CD4-positive, alpha-beta T cell treated with Interferon alpha-2 for 1 hour (primary cell): ENCODE data around the gene PLA2G6.

Experiments
- DNase-seq, 2 donors: peaks; one replicate each; pipeline ENCODE4 v3.0.0-alpha.2; 2020 to 2022

Gene PLA2G6

DNA sequence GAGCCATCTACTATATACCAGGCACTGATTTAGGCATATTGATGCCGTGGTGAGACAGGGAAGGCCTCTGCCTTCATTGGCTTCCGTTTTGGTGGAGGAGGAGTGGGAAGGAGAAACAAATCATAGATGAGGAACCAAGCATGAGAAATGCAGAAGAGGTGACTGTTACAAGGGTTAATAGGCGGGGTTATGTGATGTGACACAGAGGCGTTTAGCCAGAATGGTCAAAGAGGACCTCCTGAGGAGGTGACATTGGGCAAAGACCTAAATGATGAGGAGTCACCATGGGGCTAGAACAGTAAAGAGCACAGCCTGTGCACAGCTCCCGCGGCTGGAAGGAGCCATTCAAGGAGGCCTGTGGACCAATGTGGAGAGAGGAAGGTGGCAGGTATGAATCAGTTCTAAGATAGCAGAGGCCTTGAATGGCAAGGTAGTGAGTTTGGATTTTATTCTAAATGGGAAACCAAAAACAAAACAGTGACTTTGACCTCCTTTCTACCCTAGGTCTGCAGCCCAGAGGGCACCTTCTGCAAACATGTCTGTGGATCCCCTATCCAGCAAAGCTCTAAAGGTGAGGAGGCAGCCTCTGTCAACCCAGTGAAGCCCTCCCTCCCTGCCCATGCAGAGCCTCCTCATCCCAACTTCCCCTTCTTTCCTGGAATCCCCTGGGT is 31.8 kb upstream of the PLA2G6 start:
- peak in 1 of 2 donors; percentile 17 for DNase-seq

DNA sequence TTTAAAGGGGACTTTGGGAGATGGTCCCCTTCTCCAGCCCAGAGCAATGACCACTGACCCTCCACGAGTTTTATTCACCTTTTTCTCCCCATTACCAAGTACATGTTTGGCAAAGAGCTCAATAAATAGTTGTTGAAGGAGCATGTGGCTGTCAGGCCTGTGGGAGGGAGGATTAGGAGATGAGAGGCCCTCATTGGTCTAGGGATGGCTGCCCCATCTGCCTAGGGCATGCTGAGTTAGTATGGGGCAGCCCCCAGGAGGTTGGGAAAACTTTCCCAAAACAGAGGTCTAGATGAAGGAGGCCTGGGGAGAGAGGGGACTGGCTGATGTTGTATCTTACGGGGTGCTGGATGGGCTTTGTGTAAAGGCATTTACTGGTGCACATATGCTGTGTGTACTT is 30.8 kb upstream of the PLA2G6 start:
- DNase-seq, result no peak

DNA sequence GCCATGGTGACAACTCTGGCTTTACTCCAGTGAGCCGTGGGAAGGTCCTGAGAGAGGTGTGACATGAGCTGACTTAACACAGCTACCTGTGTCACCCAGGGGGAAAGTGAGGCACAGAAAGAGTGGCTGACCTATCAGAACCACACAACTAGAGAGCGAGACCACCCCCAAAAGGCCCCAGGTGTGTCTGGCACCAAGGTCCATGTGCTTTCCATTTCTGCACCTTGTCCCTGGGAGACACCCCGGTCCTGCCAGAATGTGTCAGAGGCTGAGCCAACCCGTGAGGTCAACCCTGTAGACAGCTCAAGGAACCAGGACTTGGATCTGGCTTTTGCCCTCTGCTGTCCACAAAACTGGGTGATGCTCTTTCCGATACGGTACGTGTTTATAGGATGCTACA is 29.9 kb upstream of the PLA2G6 start:
- no peak for DNase-seq

DNA sequence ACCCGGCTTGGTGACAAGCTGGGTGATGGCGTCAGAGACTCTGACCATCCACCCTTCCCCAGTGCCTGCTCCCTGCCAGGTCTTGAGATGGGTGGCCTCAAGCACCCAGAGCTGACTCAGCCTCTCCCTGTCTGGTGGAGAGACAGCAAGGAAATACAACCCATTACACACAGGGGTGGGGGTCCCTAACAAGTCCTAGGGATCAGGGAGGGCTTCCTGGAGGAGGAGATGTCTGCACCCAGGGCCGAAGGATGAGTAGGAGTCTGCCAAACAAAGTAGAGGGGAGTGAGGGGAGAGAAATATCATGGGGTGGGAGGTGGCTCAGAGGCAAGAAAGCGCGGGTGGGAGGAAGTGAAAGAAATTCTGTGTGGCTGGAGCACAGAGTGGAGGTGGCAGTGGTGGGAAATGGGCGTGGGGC is 26.9 kb upstream of the PLA2G6 start:
- no peak for DNase-seq

DNA sequence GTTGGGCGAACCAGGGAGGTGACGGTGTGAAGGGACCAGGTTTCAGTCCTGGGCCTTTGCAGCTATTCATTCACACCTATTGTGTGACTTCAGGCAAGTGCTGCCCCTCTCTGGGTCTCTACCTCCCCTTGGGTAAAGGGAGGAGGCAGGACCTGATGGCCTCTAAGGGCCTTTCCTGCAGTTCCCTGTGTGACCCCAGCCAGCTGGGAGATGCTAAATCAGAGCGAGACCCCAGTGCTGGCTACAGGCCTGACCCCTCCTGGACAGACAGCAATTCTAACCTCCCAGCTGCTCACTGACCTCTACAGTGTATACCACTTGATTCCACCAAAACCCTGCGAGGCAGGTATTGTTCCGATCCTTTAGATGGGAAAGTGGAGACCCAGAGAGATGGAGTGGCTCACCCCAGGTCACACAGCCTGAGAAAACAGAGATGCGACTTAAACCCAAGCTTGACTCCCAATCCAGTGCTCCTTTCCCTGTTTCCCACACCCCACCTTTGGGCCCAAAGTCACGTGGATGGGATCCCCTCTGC is 26.3 kb upstream of the PLA2G6 start:
- no peak for DNase-seq

DNA sequence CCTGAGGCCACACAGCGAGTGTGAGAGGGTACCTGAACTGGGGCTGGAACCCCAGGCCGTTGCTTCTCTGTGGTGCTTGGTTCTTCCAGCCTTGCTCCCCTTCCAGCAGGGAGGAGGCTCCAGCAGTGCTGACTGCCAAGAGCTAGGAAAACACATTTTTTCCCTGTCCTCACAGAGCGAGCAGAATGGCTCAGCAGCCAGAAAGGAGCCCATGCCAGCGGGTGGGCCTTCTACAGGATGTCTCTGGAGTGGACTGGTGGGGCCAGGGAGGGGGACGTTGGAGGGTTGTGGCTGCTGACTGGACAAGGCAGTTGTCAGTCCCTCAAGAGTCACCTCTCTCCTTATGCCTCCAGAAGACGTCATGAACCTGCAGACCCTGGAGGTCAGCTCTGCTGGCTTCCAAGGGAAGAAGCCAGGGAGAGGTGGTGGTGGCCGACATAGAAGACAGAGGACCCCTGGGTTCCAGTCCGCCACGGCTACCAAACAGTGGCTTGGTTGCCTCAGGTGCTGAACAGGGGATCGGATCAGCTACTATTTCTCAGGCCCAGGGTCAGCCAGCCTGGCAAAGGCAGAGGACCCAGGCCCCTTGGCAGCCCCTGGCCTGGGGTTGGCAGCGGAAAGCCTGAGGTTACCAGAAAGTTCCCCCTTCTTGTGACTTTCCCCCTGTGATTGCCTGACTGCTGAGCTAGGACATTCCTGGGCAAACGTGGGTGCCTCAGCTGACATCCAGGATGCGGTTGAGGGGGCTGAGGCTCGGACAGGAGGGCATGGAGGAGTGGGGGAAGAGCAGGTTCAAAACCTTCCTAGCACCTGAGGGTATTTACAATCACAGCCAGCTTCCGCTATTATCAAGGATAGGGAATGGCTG is 23.9 kb upstream of the PLA2G6 start:
- no peak for DNase-seq

DNA sequence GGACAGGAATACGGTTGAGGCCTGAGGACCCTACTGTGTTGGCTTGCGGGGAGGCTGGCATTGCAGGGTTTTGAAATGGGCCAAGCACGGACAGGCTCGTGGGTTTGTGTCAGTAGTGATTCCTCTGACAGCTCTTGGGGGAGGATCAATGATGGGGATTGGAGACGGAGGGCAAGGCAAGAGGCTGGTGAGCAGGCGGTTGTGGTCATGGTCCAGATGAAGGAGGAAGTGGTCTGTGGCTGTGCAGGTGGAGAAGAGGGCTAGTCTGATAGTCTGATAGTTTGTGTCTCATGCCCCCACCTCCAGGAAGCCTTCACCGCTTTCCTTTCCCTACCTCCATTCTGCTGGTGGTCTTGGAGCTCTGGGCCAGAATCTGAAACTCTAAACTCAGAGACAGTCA is 23.2 kb upstream of the PLA2G6 start:
- DNase-seq, result peak; percentile 48 to 55

DNA sequence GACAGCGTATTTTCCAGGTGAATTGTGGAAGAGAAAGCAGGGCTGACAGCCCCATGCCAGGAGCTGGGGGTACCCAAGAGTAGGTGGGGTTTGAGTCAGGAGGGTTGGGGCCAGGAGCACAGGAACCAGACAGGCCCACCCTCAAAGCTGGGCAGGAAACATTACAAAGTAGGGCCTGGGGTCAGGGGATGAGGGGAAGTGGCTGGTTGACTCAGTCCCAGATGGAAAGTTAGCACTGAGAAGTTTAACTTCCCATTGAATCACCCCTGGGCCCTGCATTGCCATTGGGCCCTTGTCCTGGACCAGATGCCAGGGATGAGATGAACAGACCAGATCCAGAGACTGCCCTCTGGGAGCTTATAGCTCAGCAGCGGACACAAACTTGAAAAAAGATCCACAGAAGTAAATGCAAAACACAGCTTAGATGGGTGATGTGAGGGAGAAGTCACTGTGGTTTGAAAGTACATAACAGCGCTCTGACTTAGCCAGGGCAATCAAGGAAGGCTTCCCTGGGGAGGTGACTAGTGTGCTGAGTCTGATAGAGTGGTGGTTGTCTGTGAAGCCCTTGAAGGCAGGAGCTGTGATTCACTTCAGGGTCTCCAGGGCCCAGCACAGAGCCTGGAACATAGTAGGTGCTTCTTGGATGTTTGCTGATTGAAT is 22.4 kb upstream of the PLA2G6 start:
- DNase-seq, result no peak

DNA sequence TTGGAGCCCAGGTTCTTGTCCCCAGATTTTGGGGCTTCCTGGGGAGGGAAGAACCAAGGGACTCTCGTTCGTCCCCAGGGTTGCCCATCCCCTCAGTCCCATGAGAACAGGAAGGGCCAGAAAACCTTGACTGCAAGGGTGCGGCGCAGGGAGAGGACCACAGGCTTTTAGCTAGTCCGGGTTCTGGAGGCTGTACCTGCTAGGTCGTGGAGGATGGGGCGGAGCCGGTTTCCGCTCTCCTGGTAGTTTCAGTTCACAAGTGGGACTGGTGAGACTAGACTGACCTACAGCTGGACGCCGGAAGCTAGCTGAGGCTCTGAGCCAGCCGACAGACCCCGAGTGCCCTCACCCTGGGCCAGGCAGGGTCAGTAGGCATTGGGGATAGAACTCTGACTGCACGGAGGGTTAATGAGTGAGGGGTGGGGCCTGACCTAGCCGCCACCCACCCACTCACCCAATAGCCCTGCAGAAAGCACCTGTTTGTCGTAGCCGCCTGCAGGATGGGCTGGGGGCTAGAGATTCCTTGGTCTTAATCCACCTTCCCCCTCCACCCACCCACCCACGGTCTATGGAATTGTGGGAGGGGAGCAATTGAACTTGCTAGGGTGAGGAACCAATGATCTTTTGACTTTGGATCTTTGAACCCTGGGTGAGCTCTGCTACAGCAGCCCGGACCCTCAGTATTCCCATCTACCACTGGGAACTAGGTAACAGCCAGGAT is 21.6 kb upstream of the PLA2G6 start:
- DNase-seq, result peak; percentile 45 to 62

DNA sequence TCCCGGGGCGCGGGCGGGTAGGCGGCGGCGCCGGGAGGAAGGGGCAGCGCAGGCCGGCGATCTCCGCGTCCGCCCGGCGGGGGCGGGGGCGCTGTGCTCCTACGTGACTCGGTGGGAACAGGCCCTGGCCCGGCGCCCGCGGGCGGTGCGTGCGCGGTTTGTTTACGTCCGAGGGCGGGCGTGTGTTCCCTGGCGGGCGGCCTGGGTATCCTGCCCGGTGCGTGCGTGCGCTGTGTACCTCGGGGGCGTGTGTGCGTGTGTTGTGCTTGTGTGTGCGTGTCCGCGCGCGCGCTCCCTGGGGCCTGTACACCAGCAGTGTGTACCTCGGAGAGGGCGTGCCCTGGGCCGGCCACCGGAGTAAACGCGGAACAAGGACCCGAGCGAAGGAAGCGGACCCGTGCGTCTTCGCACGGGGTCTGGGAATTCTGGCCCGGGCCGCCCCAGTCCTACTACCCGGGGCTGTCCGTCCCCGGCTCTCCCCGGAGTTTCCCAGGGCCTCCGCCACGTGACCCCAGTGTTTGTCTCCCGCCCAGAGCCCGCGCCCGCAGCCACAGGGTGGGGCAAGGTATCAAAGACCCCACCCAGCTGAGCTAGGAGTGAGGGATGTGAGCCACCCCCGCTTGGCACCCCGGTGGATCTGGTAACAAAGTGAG is 20.9 kb upstream of the PLA2G6 start:
- DNase-seq, result peak; percentile 64 to 78

DNA sequence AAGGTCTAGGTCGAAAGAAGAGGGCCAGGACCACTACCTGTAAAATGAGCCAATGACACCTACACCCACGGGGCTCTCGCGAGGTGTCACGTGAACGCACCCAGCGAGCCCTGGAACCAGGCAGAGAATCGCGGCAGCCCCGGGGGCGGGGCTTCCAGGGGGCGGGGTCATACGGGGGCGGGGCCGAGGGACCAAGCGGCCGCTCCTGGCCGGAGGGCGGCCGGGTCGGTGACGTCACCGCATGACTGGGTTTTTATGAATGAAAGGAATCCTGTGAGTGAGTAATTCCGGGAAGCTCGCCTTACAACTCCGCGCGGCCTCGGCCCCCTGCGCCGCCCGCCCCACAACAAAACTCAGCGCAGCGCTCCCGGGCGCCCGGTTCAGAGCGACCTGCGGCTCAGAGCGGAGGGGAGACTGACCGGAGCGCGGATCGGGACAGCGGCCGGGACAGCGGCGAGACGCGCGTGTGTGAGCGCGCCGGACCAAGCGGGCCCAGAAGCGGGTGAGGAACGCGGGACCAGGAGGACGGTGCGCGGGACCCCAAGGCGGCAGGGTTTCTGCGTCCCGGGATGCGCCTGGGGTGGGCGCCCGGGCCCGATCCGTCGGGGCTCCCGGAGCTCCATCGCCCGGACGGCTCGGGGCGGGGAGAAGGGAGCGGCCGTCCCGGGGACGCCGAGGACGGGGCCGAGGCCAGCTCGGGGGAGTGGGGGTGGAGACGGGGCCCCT is 20.2 kb upstream of the PLA2G6 start, which contains the start of gene MAFF:
TSS of gene MAFF (plus strand) at position 284 of the 726 bp plus-strand sequence. CDS start 11,860 bp downstream, outside the sequence.
- DNase-seq, result peak; percentile 95 to 96

DNA sequence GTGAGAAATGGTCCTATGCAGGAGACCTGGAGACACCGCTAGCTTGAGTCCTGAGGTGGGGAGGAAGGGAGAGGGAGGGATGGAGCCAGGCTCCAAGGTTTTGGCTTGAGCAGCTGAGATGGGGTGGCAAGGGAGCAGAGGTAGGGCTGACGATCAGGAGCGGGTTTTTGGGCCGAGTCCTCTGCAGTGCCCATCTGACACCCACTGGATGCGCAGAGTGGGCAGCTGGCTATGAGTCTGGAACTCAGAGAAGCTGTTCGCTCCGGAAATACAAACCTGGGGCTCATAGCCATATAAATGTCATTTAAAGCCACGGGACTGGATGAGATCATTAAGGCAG is 19.7 kb upstream of the PLA2G6 start:
- no peak for DNase-seq

DNA sequence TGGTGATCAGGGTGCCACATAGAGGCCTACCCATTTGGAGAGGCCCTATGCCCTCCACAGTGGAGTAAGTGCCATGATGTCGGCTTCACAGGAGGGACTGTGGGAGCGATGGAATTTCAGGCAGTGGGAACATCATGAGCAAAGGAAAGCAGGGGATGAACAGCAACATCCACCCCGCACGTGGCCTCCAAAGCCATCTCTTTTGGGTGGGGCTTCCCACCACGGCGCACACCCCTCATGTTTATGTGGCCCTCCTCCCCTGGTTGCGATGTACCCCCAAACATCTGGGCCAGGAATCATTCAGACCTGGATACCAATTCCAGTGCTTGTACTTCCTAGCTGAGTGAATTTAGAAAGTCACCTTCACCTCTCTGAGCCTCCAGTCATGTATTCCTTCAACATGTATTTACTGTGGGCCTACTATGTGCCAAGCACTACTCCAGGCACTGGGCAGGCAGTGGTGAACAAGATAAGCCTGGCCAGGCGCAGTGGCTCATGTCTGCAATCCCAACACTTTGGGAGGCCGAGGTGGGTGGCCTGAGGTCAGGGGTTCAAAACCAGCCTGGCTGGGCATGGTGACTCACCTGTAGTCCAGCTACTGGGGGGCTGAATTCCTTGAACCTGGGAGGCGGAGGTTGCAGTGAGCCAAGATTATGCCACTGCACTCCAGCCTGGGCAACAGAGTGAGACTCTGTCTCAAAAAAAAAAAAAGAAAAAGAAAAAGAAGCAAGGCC is 18.4 kb upstream of the PLA2G6 start:
- DNase-seq, result no peak

DNA sequence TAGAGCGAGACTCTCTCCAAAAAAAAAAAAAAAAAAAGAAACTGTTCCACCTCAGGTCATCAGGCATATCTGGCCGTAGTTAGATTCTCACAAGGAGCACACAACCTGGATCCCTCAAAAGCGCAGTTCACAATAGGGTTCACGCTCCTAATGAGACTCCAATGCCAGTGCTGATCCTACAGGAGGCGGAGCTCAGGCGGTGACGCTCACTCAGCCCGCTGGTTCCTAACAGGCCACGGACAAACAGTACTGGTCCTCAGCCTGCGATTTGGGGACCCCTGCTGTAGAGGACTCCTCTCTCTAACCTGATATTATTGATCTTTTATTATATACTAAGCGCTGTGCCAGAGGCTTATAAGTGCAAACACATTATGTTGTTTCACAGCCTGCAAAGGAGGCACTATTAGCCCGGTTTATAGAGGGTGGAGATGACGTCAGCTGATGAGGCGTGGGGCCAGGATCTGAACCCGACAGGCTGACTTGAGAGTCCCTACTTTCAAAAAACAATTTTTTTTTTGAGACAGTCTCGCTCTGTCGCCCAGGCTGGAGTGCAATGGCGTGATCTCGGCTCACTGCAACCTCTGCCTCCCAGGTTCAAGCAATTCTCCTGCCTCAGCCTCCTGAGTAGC is 15.3 kb upstream of the PLA2G6 start:
- DNase-seq, result no peak

DNA sequence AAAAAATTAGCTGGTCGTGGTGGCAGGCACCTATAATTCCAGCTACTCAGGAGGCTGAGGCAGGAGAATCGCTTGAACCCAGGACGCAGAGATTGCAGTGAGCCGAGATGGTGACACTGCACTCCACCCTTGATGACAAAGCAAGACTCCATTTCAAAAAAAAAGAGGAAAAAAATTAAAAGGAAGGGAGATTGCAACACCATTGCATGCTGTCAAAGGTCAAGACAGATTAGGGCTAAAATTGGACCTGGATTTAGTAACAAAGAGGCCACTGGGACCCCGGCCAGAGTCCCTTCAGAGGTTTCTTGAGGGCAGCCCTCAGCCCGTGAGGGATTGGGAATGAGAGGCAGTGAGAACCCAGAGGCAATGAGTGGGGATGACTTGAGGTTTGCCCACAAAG is 11.9 kb upstream of the PLA2G6 start:
- DNase-seq, result no peak

DNA sequence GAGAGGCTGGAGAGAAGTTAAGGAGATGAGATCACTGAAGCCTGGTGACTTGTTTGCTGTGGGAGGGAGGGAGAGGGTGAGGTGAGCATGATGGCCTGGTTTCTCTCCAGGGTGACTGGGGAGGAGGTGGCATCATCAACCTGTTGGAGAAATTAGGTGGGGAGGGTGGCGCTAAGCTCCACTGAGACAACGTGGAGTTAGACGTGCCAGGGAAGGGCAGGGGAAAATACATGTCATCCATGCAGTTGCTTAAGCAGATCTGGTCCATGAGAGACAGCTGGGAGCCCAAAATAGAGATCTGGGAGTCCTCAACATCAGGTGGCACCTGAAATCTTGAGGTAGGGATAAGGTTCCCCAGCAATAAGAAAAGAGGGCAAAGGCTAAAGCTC is 10.8 kb upstream of the PLA2G6 start:
- DNase-seq, result no peak

DNA sequence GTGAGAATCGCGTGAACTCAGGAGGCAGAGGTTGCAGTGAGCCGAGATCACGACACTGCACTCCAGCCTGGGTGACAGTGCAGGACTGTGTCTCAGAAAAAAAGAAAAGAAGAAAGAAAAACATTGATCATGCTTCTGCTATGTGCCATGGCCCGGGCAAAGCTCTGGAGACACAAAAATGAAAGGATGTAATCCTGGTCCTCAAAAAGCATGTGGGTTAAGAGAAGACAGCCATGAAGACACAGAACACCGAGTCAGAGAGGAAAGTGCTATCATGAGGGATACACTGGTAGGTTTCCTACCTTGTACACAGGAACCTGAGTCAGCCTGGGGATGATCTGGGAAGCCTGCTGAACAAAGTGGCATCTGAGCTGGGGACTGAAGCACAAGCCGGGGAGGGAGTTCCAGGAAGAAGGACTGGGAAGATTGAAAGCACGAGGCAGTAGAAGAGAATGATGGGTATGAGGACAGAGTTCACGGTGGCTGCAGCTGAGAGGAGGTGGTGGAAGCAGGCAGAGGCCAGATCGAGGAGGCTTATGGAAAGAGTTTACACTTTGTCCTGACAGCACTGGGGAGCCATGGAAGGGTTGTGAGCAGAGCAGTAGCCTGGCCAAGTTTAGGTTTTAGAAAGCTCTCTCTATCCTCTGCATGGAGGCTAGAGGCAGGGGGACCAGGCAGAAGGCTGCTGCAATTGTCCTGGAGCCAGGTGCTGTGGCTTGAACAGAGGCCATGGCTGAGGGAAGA is 10.3 kb upstream of the PLA2G6 start:
- DNase-seq, result no peak

DNA sequence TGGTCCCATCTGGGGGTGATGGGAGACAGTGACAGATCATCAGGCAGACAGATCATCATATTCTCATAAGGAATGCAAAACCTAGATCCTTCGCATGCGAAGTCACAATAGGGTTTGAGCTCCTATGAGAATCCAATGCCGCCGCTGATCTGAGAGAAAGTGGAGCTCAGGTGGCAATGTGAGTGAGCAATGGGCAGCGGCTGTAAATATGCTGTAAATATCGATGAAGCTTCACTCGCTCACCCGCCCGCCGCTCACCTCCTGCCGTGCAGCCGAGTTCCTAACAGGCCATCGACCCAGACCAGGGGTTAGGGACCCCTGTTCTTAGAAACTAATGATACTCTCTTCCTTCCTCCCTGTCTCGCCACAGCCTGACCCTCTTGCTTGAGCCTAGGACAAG is 9.4 kb upstream of the PLA2G6 start:
- no peak for DNase-seq

DNA sequence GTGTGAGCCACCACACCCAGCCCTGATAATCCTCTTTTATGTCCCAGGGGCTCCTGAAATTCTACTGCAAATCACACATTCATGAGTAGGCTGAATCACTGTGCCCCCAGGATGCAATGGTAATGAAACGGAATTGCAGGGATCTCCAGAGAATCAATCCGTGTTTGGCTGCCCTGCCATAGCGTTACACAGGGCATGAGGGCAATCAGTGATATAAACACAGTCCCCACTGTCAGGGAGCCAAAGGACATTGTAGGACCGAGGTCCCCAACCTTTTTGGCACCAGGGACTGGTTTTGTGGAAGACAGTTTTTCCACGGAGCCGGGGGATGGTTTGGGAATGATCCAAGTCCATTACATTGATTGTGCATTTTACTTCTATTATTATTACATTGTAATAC is 9.0 kb upstream of the PLA2G6 start:
- DNase-seq, result no peak

DNA sequence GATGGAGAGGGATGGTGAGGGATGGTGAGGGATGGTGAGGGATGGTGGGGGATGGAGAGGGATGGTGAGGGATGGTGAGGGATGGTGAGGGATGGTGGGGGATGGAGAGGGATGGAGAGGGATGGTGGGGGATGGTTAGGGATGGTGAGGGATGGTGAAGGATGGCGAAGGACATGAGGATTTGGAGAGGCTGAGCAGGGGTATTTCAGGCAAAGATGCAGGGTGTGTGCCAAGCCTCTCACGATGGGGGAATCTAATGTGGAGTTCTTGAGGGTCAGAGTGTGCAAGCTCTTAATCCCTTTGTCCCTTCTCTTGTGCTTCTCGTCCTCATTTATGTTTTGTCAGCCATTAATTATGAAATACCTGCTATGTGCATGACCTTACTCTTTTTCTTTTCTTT is 7.5 kb upstream of the PLA2G6 start:
- no peak for DNase-seq
